SK-N-SH treated with all-trans-retinoic acid at 6 μM for 48 hours (cell line): ENCODE measurements around the gene ATPAF2.

Source experiments
- ATAC-seq: fragments of 200-7000 bp; cut with Tn5 transposase; 3 replicates; pipeline ENCODE4 v1.9.1; 2020; ENCODE audit warnings: mild to moderate bottlenecking, moderate library complexity
- BACH2 ChIP-seq: fragments of 250-450 bp; sonication (Bioruptor Pico); IDR thresholded peaks from 2 replicates; pipeline ENCODE4 v1.9.0; 2021; ENCODE audit warnings: mild to moderate bottlenecking, borderline replicate concordance
- CREB5 ChIP-seq: fragments of 250-450 bp; sonication (Bioruptor Pico); IDR thresholded peaks from 2 replicates; pipeline ENCODE4 v1.5.1; 2020; ENCODE audit warnings: low read depth, mild to moderate bottlenecking, moderate library complexity
- CSDC2 ChIP-seq: fragments of 250-450 bp; sonication (Bioruptor Pico); IDR thresholded peaks from 2 replicates; pipeline ENCODE4 v1.5.0; 2020; ENCODE audit warnings: mild to moderate bottlenecking, moderate library complexity
- CSRNP3 ChIP-seq: fragments of 250-450 bp; sonication (Bioruptor Pico); IDR thresholded peaks from 2 replicates; pipeline ENCODE4 v1.5.1; 2021; ENCODE audit warnings: mild to moderate bottlenecking, moderate library complexity
- ESRRG ChIP-seq: fragments of 250-450 bp; sonication (Bioruptor Pico); IDR thresholded peaks from 2 replicates; pipeline ENCODE4 v1.6.1; 2021; ENCODE audit warnings: mild to moderate bottlenecking
- GLIS3 ChIP-seq: fragments of 250-450 bp; sonication (Bioruptor Pico); IDR thresholded peaks from 2 replicates; pipeline ENCODE4 v1.5.0; 2020; ENCODE audit warnings: mild to moderate bottlenecking, moderate library complexity
- ISL1 ChIP-seq: fragments of 250-450 bp; sonication (Bioruptor Pico); IDR thresholded peaks from 2 replicates; pipeline ENCODE4 v2.1.2; 2022; ENCODE audit warnings: mild to moderate bottlenecking, moderate library complexity
- OSR1 ChIP-seq: fragments of 250-450 bp; sonication (Bioruptor Pico); IDR thresholded peaks from 2 replicates; pipeline ENCODE4 v1.8.0; 2022; ENCODE audit warnings: moderate library complexity, mild to moderate bottlenecking, inconsistent platforms
- PATZ1 ChIP-seq: fragments of 250-450 bp; sonication (Bioruptor Pico); IDR thresholded peaks from 2 replicates; pipeline ENCODE4 v1.8.0; 2020; ENCODE audit warnings: mild to moderate bottlenecking, moderate library complexity, borderline replicate concordance
- POU6F1 ChIP-seq: fragments of 250-450 bp; sonication (Bioruptor Pico); IDR thresholded peaks from 2 replicates; pipeline ENCODE4 v1.8.0; 2021; ENCODE audit warnings: low read depth, mild to moderate bottlenecking, moderate library complexity, borderline replicate concordance
- PPARA ChIP-seq: fragments of 250-450 bp; sonication (Bioruptor Pico); IDR thresholded peaks from 2 replicates; pipeline ENCODE4 v1.5.0; 2020; ENCODE audit warnings: mild to moderate bottlenecking, borderline replicate concordance
- RARB ChIP-seq: fragments of 250-450 bp; sonication (Bioruptor Pico); IDR thresholded peaks from 2 replicates; pipeline ENCODE4 v1.8.0; 2021; ENCODE audit warnings: mild to moderate bottlenecking, moderate library complexity
- SNAI2 ChIP-seq: fragments of 250-450 bp; sonication (Bioruptor Pico); IDR thresholded peaks from 2 replicates; pipeline ENCODE4 v1.5.0; 2020; ENCODE audit warnings: mild to moderate bottlenecking, moderate library complexity
- TOX ChIP-seq: fragments of 250-450 bp; sonication (Bioruptor Pico); IDR thresholded peaks from 2 replicates; pipeline ENCODE4 v1.8.0; 2021; ENCODE audit warnings: mild to moderate bottlenecking, moderate library complexity, borderline replicate concordance
- TSHZ2 ChIP-seq: fragments of 250-450 bp; sonication (Bioruptor Pico); IDR thresholded peaks from 2 replicates; pipeline ENCODE4 v1.5.0; 2020; ENCODE audit warnings: mild to moderate bottlenecking, moderate library complexity
- ZFP3 ChIP-seq: fragments of 250-450 bp; sonication (Bioruptor Pico); IDR thresholded peaks from 2 replicates; pipeline ENCODE4 v1.5.0; 2020; ENCODE audit warnings: mild to moderate bottlenecking, moderate library complexity
- ZFP30 ChIP-seq: fragments of 450-650 bp; formaldehyde crosslinking; IDR thresholded peaks from 2 replicates; pipeline ENCODE4 v1.5.0; 2022; ENCODE audit warnings: mild to moderate bottlenecking, moderate library complexity
- ZNF565 ChIP-seq: fragments of 450-650 bp; formaldehyde crosslinking; conservative IDR thresholded peaks from 2 replicates; pipeline ENCODE4 v1.5.0; 2020; ENCODE audit warnings: low read depth, mild to moderate bottlenecking, moderate library complexity
- ZNF70 ChIP-seq: fragments of 450-650 bp; formaldehyde crosslinking; IDR thresholded peaks from 2 replicates; pipeline ENCODE4 v1.5.0; 2020; ENCODE audit warnings: mild to moderate bottlenecking, moderate library complexity
- ZNF8 ChIP-seq: fragments of 450-650 bp; formaldehyde crosslinking; IDR thresholded peaks from 2 replicates; pipeline ENCODE4 v1.5.0; 2020; ENCODE audit warnings: mild to moderate bottlenecking, moderate library complexity

The ATPAF2 gene

GRCh38 chr17:18043491-18043890, 4.5 kb upstream of the ATPAF2 start (continued):
- TF ChIP-seq POU6F1: no peak

GRCh38 chr17:18042983-18043382, 4.0 kb upstream of the ATPAF2 start:
- TF ChIP-seq PPARA (CRISPR knock-in tag) (no peak), TOX (CRISPR knock-in tag) (no peak), BACH2 (CRISPR knock-in tag) (no peak), OSR1 (CRISPR knock-in tag) (no peak), SNAI2 (CRISPR knock-in tag) (no peak), ZNF565 (no peak), POU6F1 (no peak), ZNF70 (CRISPR knock-in tag) (no peak), CREB5 (CRISPR knock-in tag) (no peak), ZFP3 (CRISPR knock-in tag) (no peak), ISL1 (no peak), RARB (CRISPR knock-in tag) (no peak), CSRNP3 (CRISPR knock-in tag) (no peak), PATZ1 (CRISPR knock-in tag) (no peak), CSDC2 (CRISPR knock-in tag) (no peak), ESRRG (no peak), GLIS3 (no peak), ZFP30 (CRISPR knock-in tag) (no peak)
- no peak for ATAC-seq

- TF ChIP-seq SNAI2 (CRISPR knock-in tag): no peak
- TF ChIP-seq CSDC2 (CRISPR knock-in tag): no peak
- TF ChIP-seq TOX (CRISPR knock-in tag): no peak
- no peak for TF ChIP-seq TSHZ2 (CRISPR knock-in tag)
- TF ChIP-seq ZFP30 (CRISPR knock-in tag): no peak
- TF ChIP-seq OSR1 (CRISPR knock-in tag): no peak
- TF ChIP-seq ZNF8 (CRISPR knock-in tag): no peak
- no peak for TF ChIP-seq PATZ1 (CRISPR knock-in tag)
- no peak for TF ChIP-seq ZNF565
- no peak for TF ChIP-seq CSRNP3 (CRISPR knock-in tag)
- TF ChIP-seq POU6F1: no peak
- no peak for TF ChIP-seq ZNF70 (CRISPR knock-in tag)
- no peak for TF ChIP-seq ZFP3 (CRISPR knock-in tag)
- no peak for TF ChIP-seq BACH2 (CRISPR knock-in tag)
- TF ChIP-seq, all 23 proteins: peak for 0
- no peak for ATAC-seq
Measured at GRCh38 chr17:18041776-18042175, 2.8 kb upstream of the ATPAF2 start.
